SH-SY5Y (cell line): ENCODE results near the gene MAPK10.
A peak's percentile ranks its signal among the peaks of the same experiment; 100 is the strongest.

Experiments used
- GATA2 ChIP-seq: IDR thresholded peaks from 2 replicates; pipeline ENCODE4 v1.6.1; 2011; ENCODE audit warnings: mild to moderate bottlenecking, low read depth, low read length
- GATA3 ChIP-seq: IDR thresholded peaks from 2 replicates; pipeline ENCODE4 v1.6.1; 2011; ENCODE audit warnings: low read depth, mild to moderate bottlenecking, low read length, moderate library complexity

The MAPK10 gene

DNA sequence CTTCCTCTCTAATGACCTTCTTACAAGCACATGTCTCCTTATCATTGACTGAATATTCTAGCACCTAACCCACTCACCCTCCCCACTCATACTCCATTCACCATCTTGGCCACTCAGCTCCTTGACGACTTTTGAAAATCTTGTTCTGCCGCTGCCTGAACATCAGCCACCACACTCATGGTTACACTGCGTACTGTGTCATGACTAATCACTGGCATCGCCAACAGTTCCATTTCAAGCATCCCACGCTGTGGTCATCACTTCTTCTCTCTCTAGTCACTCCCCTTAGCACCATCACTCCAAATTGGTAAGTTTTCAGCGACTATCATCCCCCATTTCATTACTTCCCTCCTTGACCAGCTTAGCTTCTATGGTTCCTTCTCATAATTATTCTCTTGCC is 352.8 kb downstream of the MAPK10 start:
- TF ChIP-seq GATA2, result no peak
- TF ChIP-seq GATA3, result no peak

DNA sequence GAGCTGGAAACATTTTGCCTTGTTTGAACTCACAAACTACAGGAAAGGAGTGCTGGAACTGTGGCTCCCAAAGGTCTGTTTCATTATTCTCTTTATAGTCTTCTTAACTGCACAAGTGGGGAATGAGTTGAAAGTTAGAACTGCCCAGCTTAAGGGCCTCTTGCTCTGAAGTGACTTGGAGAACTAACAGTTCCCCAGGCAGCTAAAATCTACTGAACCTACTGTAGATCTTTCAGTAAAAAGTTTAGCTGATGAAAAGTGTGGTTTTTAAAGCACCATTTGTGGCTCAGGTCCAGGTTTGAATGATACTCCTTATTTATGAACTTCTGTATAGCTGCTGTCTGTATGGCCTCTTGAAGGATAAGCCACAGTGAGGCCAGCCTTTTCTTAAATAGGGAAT is 353.8 kb downstream of the MAPK10 start:
- TF ChIP-seq GATA3 (no peak), GATA2 (no peak)

- peak; percentile 66; the same call in 1 of the 2 replicates for TF ChIP-seq GATA2
- TF ChIP-seq GATA3, result peak; percentile 72
Observed at GRCh38 chr4:86004030-86004429, 355.8 kb downstream of the MAPK10 start.

DNA sequence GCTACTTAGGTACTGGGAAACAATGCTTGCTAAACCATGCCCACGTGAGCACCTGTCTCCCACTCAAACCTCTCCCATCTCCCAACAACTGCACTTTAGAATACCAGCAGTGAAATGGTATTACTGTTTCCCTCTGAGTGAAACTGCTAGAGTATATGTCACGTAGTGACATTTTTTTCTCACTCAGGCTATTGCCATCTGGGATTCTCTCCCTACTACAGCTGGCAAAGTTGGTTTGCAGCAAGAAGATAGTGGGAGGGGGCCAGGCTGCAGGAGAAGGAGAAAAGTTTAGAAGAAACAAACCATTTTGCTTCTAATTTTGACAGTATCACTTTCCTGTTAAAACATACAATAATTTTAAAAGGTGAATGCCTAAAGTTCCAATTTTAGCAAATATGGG is 358.3 kb downstream of the MAPK10 start:
- TF ChIP-seq GATA2, result no peak
- no peak for TF ChIP-seq GATA3

DNA sequence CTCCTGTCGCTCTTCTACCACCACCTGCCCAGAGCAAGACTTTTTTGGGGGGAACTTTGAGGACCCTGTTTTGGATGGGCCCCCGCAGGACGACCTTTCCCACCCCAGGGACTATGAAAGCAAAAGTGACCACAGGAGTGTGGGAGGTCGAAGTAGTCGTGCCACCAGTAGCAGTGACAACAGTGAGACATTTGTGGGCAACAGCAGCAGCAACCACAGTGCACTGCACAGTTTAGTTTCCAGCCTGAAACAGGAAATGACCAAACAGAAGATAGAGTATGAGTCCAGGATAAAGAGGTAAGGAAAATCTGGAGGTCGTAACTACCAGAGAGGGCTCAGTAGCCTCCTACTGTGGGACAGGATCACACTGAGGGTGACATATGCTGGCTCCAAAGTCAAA is 364.5 kb downstream of the MAPK10 start:
- TF ChIP-seq GATA2 (no peak), GATA3 (no peak)

GRCh38 chr4:85994576-85994975 is 365.3 kb downstream of the MAPK10 start:
- no peak for TF ChIP-seq GATA2
- TF ChIP-seq GATA3, result no peak

DNA sequence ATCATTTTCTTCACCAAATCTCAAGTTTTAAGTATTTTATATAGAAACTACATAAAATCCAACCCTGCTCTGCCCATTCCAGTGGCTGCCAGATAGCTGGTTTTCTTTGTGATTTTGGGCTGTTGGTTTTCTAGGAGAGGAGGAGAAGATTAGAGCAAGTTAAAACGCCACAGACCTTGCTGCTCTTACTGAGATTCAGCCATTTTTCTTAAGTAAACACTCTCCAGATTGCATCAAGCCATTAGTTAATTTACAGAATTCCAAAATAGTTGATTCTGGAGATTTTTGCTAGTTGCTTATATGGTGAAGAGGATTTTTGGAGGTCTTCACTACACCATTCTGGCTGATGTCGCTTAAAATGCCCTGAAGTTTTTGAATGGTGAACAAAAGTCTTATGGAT is 366.2 kb downstream of the MAPK10 start:
- no peak for TF ChIP-seq GATA3
- TF ChIP-seq GATA2, result no peak

DNA sequence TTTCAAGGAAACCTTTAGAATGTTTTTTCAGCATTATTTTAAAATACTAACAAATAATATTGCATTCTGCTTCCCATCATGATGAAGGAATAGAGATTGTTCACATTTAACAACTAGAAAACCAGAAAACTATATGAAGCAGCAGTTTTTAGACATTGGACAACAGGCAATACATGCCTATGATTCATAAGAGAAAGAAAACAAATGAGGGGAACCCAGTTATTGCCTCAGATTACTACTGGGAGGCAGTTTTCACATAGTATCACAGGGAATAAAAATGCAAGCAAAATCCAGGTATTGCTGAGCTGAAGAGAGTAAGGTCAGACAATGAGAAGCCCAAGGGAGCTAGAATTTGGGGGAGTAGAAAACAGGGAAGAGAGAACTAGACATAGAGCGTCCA is 373.6 kb downstream of the MAPK10 start:
- TF ChIP-seq GATA3 (no peak), GATA2 (no peak)

- TF ChIP-seq GATA3 (no peak), GATA2 (no peak)
Observed at GRCh38 chr4:85979276-85979675, 380.6 kb downstream of the MAPK10 start.

DNA sequence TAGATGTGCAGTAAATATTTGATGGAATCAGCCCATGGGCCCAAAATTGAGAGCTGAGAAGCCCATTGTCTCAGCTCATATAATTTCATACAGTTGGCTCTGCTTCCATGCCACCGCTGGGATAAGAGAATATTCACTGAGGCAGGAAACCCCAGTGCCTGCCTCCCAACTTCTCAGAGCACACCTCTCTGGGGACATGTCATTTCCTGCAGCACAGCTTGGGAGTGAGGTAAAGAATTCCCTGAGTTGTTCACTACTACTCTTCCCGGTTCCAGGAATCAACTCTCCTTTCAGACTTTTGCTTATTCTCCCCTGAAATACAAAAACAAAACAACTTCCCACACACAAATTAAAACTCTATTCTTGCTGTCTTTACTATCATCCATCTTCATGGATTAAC is 389.3 kb downstream of the MAPK10 start:
- TF ChIP-seq GATA3, result no peak
- TF ChIP-seq GATA2, result no peak

DNA sequence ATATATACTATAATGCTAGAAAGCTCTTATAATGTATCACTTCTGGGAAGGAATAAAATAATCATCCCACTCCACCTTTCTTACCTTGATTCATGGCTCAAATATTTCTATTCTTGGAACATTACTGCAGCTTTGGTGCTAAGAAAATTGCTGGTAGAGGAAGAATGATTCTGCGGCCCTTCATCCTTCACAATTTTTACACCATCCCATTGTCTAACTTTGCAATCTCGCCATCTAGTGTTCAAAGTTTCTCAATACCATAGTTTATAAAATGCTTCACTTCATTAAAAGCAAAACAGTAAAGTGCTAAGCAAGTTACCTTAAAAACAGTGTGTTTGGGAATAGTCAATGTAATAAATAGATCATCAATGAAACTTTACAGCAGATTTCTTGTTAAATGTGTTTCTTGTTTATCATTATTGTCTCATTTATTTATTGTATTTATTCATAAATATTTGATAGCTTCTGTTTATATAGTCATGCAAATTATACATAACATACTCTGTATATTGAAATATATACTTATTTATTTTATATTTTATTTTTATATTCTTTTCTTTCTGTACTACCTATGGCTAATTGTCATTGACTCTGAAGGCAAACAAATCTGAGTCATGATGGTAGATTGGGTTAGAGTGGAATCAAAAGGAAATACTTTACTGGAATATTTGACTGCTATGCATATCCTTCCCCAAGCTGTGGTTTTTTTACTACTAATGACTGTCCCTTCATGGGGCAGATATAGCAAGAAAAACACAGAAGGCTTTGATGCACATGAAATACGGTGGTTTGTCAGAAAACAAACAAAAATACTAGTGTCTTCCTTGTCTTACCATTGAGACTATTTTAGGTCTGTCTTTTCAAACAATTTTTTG is 390.7 kb downstream of the MAPK10 start:
- no peak for TF ChIP-seq GATA3
- no peak for TF ChIP-seq GATA2

- TF ChIP-seq GATA3 (no peak), GATA2 (no peak)
Observed at GRCh38 chr4:85967872-85968271, 392.0 kb downstream of the MAPK10 start.

DNA sequence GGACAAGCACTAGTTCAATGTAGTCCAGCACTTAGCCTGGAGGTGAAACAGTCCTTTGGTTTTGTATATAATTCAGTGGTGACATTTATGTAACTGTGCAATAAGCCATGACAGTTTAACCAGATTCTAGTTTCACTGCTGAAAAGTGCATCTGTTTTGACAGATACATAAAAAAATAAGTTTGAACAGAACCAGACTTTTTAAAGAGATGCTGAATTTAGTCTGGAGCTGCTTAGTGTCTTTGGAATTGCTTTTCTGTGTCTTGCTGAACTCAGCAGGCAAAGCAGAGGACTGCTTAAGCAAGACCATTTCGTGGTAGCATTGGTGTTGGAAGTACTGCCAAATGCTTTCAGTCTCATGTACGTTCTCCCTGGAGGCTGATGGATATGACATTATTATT is 393.5 kb downstream of the MAPK10 start:
- no peak for TF ChIP-seq GATA2
- TF ChIP-seq GATA3, result no peak

DNA sequence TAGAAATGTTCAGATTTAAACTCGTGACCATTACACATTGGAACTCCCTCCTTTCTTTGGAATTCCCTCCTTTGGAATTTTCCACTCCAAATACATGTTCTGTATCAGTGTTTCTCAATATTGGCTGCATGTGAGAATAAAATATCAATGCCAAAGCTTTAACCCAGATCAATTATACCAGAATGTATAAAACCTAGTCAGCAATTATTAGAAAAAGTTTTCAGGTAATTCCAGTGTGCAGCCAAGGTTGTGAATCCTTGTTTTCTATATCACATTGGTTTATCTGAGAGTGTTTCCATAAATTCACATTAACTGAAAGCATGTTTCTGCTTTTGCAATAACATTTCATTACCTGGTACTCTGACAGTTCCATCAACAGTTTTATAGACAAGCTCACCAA is 394.3 kb downstream of the MAPK10 start:
- TF ChIP-seq GATA2 (no peak), GATA3 (no peak)

DNA sequence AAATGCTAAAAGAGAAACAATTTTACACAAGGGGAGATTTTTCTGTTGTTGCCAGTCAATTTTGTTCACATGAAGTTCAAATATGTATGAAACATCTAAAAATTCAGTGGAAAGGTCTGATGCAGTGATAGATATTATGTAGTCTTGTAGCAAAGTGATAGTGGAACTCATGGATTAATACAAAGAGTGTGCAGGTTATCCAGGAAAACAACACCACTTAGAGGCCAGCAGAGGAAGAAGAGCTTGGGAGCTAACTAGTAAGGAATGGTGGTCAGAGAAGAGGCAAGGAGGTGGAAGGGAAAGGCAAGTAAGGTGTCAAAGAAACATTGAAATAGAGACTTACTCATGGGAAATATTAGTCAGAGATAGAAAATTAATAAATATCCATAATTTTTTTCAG is 395.6 kb downstream of the MAPK10 start:
- TF ChIP-seq GATA3, result no peak
- no peak for TF ChIP-seq GATA2

DNA sequence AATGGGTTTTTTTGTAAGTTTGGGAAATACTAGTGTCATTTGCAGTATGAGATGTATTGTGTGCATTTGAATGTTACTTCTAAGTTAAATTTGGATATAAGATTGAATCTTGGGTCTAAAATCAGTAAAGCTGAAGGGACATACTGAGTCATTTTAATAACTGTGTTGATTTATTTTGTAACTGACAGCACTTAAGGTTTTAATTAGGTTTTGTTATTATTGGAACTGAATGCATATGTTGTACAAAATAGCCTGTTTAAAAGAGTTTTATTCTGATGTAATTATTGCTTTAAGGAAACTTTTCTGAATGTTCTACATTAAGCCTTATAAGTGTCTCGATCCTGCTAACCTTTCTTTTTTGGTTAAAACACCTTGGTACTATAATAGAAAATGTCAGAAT is 396.6 kb downstream of the MAPK10 start:
- TF ChIP-seq GATA2 (no peak), GATA3 (no peak)

DNA sequence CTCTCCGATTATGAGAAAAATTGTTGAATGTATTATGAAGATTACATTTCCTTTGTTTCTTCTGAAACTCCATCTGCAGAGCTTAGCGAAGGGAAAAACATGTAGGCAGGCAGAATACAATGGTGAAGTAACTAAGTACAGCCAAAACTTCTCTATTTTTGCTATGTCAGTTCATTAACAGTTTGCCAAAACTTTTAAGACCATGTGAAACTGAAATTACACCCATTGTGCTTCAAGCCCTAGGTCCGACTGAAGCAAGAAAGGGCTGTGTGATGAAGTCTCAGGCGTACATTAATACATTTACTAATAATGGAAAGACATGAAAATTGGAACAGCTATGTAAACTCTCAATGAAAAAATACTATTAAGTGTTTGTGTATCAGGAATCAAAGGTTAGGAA is 398.0 kb downstream of the MAPK10 start:
- TF ChIP-seq GATA2 (no peak), GATA3 (no peak)
